ENCODE measurements around the gene CEP170B. TPM values are rescaled to one million over a fixed set of nuclear protein-coding genes. Genes with fewer than 3 reads are reported as not detected.

The CEP170B gene
- total and polyA plus RNA-seq, 2 of the 13 experiments (the other 11 are each of a cell fraction or from before 2014, with no cell fraction given): 4.3 to 8.8 TPM

- TF ChIP-seq ZNF142 (CRISPR knock-in tag; IDR thresholded peaks at IDR 0.05) (no peak), ZMYM2 (CRISPR knock-in tag; IDR thresholded peaks at IDR 0.05) (no peak), SRY (CRISPR knock-in tag; IDR thresholded peaks at IDR 0.05) (no peak), CENPT (CRISPR knock-in tag; IDR thresholded peaks at IDR 0.05; ENCODE audit: low read depth) (no peak), JUN (CRISPR knock-in tag; IDR thresholded peaks at IDR 0.05) (no peak), MIXL1 (CRISPR knock-in tag; IDR thresholded peaks at IDR 0.05) (no peak)
Observed at GRCh38 chr14:104871145-104871655, 6.1 kb downstream of the CEP170B start (continued).
